ENCODE results near the gene JMJD8. TPM values are rescaled to one million over a fixed set of nuclear protein-coding genes. Genes with fewer than 3 reads are reported as not detected.

JMJD8 gene
- polyA plus RNA-seq, 1 donor (not counting 4 experiments of a cell fraction or from before 2014, with no cell fraction given): 20.1 TPM

DNA sequence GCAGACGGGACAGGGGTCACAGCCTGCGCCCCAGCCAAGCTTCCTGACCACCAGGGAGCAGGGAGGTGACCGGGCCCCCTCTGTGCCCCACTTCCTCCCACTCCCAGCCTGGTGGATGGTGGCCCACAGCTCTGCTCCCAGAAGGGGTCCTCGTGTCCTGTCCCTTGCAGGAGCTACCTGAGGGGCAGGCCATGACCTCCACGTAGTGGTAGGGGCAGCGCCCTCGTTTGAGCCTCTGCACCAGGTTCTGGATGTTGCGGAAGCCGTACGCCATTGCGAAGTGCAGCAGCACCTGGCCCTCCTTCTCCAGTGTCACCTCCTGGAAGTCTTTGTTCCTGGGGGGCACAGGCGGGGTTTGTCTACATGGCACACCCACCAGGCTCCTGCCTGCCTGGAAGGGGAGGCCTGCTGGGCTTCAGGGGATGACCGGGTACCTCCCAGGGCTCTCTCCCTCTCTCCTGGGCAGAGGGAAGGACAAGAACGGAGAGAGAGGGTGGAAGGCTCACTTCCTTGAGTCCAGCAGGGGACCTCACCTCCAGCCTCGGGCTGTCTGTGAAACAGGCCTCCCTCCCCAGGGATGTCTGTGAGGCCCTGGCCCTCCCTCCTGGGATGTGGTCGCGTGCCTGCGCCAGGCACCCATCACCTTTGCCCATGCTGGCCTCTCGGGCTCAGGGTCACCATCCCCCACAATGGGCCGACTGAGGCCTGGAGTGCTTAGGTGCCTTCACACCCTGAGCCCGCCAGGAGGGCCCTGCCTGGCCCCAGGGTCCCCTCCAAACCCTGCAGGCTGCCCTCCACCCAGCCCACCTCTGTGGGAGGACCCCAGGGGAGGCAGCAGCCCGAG, 46.8 kb upstream of the JMJD8 start:
- Histone ChIP-seq H3K9me3 (ENCODE audit: control insufficient read depth, low read depth, low read length) (no peaks in the 10 kb centered on the region), H3K79me2 (ENCODE audit: control insufficient read depth, insufficient read depth, low read length) (no peaks in the 10 kb centered on the region), H3K9ac (ENCODE audit: control insufficient read depth, extremely low read depth, insufficient read depth, low read length) (no peak overlapping the region), H2AFZ (ENCODE audit: control insufficient read depth, low read length) (no peak overlapping the region), H4K20me1 (ENCODE audit: control insufficient read depth, extremely low read depth, insufficient read depth, low read length) (no peaks in the 10 kb centered on the region), H3K36me3 (ENCODE audit: control insufficient read depth in 2 of 2, extremely low read depth in 1 of 2, insufficient read depth in 2 of 2, low read length in 2 of 2) (peaks cover 14 to 21% of the 10 kb centered on the region in 2 experiments), H3K27me3 (ENCODE audit: control insufficient read depth, extremely low read depth, insufficient read depth, low read length) (no peaks in the 10 kb centered on the region), H3K4me1 (ENCODE audit: control insufficient read depth, extremely low read depth, insufficient read depth, low read length) (peaks cover 4% of the 10 kb centered on the region), H3K27ac (ENCODE audit: control insufficient read depth, insufficient read depth, low read length) (no peak overlapping the region), H3K9me1 (ENCODE audit: control insufficient read depth, extremely low read depth, insufficient read depth, low read length) (no peaks in the 10 kb centered on the region), H3K4me3 (ENCODE audit: control insufficient read depth in 2 of 3, extremely low read depth in 1 of 3, insufficient read depth in 2 of 3, low read depth in 1 of 3, low read length in 3 of 3) (no peak overlapping the region), H3K4me2 (ENCODE audit: control insufficient read depth, extremely low read depth, insufficient read depth, low read depth, low read length) (no peak overlapping the region)
- DNase-seq (ENCODE audit: low read depth, low spot score): no peak
- dilution Hi-C loops (cut with MboI; ENCODE audit: extremely low pct_ligation_motif_present, low sequenced_read_pairs): no loop called here
- no peak for FAIRE-seq
- TF ChIP-seq EZH2 (IDR thresholded peaks at IDR 0.05; ENCODE audit: low read length): no peak
- no peak for TF ChIP-seq CTCF (optimal IDR thresholded peaks at IDR 0.05 in 1 of 3, IDR thresholded peaks at IDR 0.05 in 1 of 3, conservative IDR thresholded peaks at IDR 0.05 in 1 of 3; ENCODE audit: extremely low read depth in 1 of 3, insufficient read depth in 2 of 3, low read length in 3 of 3)

DNA sequence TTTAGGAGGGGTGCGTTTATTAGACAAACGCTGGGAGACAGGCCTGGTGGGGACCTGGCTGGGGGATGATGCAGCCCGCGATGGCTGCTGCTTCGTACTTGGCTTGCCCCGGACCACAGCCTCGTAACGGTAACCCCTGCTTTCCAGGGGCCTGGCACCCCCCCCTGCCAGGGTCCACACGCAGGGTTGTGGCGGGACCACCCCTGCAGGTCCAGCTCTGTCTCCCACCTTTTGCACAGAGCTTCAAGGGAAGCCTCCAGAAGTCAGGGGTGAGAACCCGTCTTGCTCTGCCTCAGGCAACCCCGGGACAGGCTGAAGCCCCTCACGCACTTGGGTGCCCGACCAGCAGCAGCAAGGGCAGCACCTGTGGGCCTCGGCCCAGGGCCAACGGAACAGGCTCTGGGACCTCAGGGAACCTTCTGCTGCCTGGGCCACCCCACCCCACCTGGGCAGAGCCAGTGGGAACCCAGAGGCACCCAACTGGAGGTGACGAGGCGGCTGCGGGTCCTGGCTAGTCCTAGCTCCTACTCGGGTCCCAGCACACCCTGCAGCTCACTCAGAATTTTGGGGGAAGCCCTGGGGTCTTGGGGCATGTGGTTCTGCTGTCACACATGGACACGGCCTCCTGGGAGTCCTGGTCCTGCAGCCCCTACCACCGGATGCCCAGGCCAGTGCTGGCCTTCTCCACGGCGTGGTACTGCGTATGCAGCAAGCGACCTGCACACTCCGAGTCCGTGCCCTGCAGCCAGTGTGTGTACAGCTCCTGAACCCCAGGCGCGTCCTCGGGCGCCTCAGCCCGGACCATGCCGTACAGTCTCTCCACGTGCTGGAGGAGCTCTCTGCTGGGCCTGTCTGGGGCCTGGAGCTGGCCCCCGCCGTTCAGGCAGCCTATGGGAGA, 45.9 kb upstream of the JMJD8 start:
- FAIRE-seq: no peak
- Histone ChIP-seq H3K4me1 (ENCODE audit: control insufficient read depth, extremely low read depth, insufficient read depth, low read length) (peaks cover 4% of the 10 kb centered on the region), H4K20me1 (ENCODE audit: control insufficient read depth, extremely low read depth, insufficient read depth, low read length) (no peaks in the 10 kb centered on the region), H3K27me3 (ENCODE audit: control insufficient read depth, extremely low read depth, insufficient read depth, low read length) (no peaks in the 10 kb centered on the region), H3K36me3 (ENCODE audit: control insufficient read depth in 2 of 2, extremely low read depth in 1 of 2, insufficient read depth in 2 of 2, low read length in 2 of 2) (peaks cover 9 to 18% of the 10 kb centered on the region in 2 experiments), H3K4me3 (ENCODE audit: control insufficient read depth in 2 of 3, extremely low read depth in 1 of 3, insufficient read depth in 2 of 3, low read depth in 1 of 3, low read length in 3 of 3) (no peak overlapping the region), H3K79me2 (ENCODE audit: control insufficient read depth, insufficient read depth, low read length) (no peaks in the 10 kb centered on the region), H3K4me2 (ENCODE audit: control insufficient read depth, extremely low read depth, insufficient read depth, low read depth, low read length) (no peak overlapping the region), H2AFZ (ENCODE audit: control insufficient read depth, low read length) (no peak overlapping the region), H3K9me3 (ENCODE audit: control insufficient read depth, low read depth, low read length) (no peaks in the 10 kb centered on the region), H3K27ac (ENCODE audit: control insufficient read depth, insufficient read depth, low read length) (no peak overlapping the region), H3K9ac (ENCODE audit: control insufficient read depth, extremely low read depth, insufficient read depth, low read length) (no peak overlapping the region), H3K9me1 (ENCODE audit: control insufficient read depth, extremely low read depth, insufficient read depth, low read length) (no peaks in the 10 kb centered on the region)
- dilution Hi-C loops (cut with MboI; ENCODE audit: extremely low pct_ligation_motif_present, low sequenced_read_pairs): no loop called here
- TF ChIP-seq CTCF (optimal IDR thresholded peaks at IDR 0.05 in 1 of 3, IDR thresholded peaks at IDR 0.05 in 1 of 3, conservative IDR thresholded peaks at IDR 0.05 in 1 of 3; ENCODE audit: extremely low read depth in 1 of 3, insufficient read depth in 2 of 3, low read length in 3 of 3) (no peak), EZH2 (IDR thresholded peaks at IDR 0.05; ENCODE audit: low read length) (no peak)
- DNase-seq (ENCODE audit: low read depth, low spot score): no peak

Data from keratinocyte (primary cell).